ENCODE results near the gene ABCA13.
A peak's percentile ranks its signal among the peaks of the same experiment; 100 is the strongest.

The ABCA13 gene

DNA sequence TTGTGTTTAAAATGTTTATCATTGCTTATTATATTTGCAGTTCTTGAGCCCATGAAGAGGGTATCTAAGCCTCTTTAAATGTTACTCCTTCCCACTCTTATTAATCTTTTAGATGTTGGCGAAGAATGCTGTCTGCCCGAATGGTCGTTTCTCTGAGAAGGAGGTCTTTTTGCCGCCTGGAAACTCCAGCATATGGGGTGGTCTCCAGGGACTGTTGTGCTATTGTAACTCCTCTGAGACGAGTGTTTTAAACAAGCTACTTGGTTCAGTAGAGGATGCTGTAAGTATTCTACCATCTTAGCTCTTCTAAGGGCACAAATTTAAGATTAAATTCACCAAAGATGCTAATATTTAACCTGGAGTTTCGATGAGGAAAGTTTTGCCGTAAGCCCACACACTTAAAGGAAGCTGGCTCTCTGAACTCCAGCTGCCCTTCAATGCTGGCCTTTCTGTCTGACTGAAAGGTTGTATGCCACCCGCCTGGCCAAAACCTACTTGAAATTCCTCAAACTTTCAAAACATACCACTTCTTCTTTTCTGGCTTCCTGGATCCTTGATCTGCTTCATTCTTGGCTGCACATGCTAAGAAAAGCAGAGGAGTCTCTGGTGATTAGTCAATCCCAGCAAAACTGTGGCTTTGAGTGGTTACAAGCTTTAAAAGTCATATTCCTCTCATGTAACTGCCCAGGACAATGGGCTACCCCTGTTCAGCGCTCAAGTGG lies 74.7 kb downstream of the ABCA13 start:
- in situ Hi-C loops (cut with MboI; ENCODE audit: low pct_unique_long_range_greater_than_20kb, low sequenced_read_pairs, unreplicated experiment) = no loop called here
- DNase-seq (ENCODE audit: low spot score) = no peak
- TF ChIP-seq, protein P1, sequence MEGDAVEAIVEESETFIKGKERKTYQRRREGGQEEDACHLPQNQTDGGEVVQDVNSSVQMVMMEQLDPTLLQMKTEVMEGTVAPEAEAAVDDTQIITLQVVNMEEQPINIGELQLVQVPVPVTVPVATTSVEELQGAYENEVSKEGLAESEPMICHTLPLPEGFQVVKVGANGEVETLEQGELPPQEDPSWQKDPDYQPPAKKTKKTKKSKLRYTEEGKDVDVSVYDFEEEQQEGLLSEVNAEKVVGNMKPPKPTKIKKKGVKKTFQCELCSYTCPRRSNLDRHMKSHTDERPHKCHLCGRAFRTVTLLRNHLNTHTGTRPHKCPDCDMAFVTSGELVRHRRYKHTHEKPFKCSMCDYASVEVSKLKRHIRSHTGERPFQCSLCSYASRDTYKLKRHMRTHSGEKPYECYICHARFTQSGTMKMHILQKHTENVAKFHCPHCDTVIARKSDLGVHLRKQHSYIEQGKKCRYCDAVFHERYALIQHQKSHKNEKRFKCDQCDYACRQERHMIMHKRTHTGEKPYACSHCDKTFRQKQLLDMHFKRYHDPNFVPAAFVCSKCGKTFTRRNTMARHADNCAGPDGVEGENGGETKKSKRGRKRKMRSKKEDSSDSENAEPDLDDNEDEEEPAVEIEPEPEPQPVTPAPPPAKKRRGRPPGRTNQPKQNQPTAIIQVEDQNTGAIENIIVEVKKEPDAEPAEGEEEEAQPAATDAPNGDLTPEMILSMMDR (IDR thresholded peaks at IDR 0.05; ENCODE audit: extremely low read depth, insufficient read depth, missing control alignments) = no peak

DNA sequence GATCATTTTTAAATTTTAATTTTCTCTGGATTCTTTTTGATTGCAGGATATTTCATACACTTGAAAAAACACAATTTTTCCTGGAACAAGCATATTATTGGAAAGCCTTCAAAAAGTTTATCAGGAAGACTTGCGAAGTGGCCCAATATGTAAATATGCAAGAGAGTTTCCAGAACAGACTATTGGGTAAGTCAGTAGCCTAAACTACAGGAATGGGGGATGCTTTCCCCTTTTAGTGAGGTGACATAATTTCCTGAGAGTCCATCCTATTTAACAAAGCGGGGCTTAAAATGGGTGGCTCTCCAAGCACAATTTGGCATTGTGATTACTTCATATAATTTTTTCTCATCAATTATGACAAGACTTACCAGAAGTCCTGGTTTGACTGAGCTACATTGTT lies 77.9 kb downstream of the ABCA13 start:
- no peak for DNase-seq (ENCODE audit: low spot score)
- in situ Hi-C loops (cut with MboI; ENCODE audit: low pct_unique_long_range_greater_than_20kb, low sequenced_read_pairs, unreplicated experiment) = no loop called here
- TF ChIP-seq, protein P1 (IDR thresholded peaks at IDR 0.05; ENCODE audit: extremely low read depth, insufficient read depth, missing control alignments) = no peak

- no peak for DNase-seq (ENCODE audit: low spot score)
- TF ChIP-seq, protein P1 (IDR thresholded peaks at IDR 0.05; ENCODE audit: extremely low read depth, insufficient read depth, missing control alignments) = no peak
- in situ Hi-C loops (cut with MboI; ENCODE audit: low pct_unique_long_range_greater_than_20kb, low sequenced_read_pairs, unreplicated experiment) = no loop called here
Observed at GRCh38 chr7:48250441-48250951, 79.2 kb downstream of the ABCA13 start.

DNA sequence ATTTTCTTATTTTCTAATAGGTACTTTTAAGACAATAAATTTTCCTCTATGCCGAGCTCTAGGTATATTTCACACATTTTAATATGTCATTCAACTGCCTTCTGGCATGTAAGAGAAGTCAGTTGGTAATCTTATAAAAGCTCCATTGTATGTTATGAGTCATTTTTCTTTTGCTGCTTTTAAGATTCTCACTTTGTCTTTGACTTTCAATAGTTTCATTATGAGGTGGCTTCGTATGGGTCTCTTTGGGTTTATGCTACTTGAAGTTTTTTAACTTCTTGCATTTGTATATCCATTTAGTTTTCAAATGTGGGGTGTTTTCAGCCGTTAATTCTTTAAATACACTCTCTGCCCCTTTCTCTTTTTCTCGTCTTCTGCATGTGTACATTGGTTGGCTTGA lies 80.5 kb downstream of the ABCA13 start:
- in situ Hi-C loops (cut with MboI; ENCODE audit: low pct_unique_long_range_greater_than_20kb, low sequenced_read_pairs, unreplicated experiment) = no loop called here
- peak; percentile 44 for DNase-seq (ENCODE audit: low spot score)
- TF ChIP-seq, protein P1 (IDR thresholded peaks at IDR 0.05; ENCODE audit: extremely low read depth, insufficient read depth, missing control alignments) = no peak

DNA sequence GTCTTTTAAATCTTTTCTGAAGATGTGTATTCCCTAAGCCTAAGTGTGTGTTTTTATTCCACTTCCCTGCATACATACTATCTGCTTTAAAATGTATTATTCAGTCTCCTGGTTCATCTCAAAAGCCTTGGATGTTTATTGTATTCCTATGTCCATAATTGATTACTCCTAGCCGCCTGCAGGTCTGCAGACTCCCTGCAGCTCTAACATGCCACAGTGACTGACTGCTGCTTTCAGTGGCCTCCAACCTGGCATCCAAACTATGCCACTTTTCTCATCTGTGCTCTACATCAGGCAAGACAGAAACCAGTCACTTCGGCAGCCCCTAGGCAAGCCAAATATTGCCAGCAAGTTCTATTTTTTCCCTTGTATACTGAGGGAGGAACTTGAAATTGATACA lies 81.7 kb downstream of the ABCA13 start:
- no peak for DNase-seq (ENCODE audit: low spot score)
- in situ Hi-C loops (cut with MboI; ENCODE audit: low pct_unique_long_range_greater_than_20kb, low sequenced_read_pairs, unreplicated experiment) = no loop called here
- TF ChIP-seq, protein P1 (IDR thresholded peaks at IDR 0.05; ENCODE audit: extremely low read depth, insufficient read depth, missing control alignments) = no peak

- in situ Hi-C loops (cut with MboI; ENCODE audit: low pct_unique_long_range_greater_than_20kb, low sequenced_read_pairs, unreplicated experiment) = no loop called here
- no peak for DNase-seq (ENCODE audit: low spot score)
- TF ChIP-seq, protein P1 (IDR thresholded peaks at IDR 0.05; ENCODE audit: extremely low read depth, insufficient read depth, missing control alignments) = no peak
Observed at GRCh38 chr7:48255046-48255445, 83.8 kb downstream of the ABCA13 start.

All from GM13977 (cell line).